GM12891 (cell line): ENCODE measurements around the gene MTA3.
A peak's percentile ranks its signal among the peaks of the same experiment; 100 is the strongest.

Experiments
- DNase-seq: peaks from one replicate; pipeline ENCODE4 v3.0.0; 2011; ENCODE audit warnings: low spot score; ENCODE audit not compliant: insufficient read length
- FAIRE-seq: peaks from 2 replicates; lab custom pipeline; 2011; peaks lifted over from hg19 to GRCh38; lab: Jason Lieb, UNC
- PAX5 ChIP-seq: IDR thresholded peaks from 2 replicates; pipeline ENCODE4 v1.6.1; 2011; ENCODE audit warnings: low read length, moderate library complexity, mild to moderate bottlenecking; ENCODE audit not compliant: insufficient read depth, severe bottlenecking
- POLR2A ChIP-seq: IDR thresholded peaks from 2 replicates; pipeline ENCODE4 v1.6.1; 2011; ENCODE audit warnings: low read depth, low read length, control low read depth
- POLR2AphosphoS5 ChIP-seq: IDR thresholded peaks from 2 replicates; pipeline ENCODE4 v1.6.1; 2011; ENCODE audit warnings: low read depth, low read length, control low read depth
- POU2F2 ChIP-seq: IDR thresholded peaks from 2 replicates; pipeline ENCODE4 v1.6.1; 2011; ENCODE audit warnings: low read depth, mild to moderate bottlenecking, control low read depth, low read length, moderate library complexity
- SPI1 ChIP-seq: IDR thresholded peaks from 2 replicates; pipeline ENCODE4 v1.6.1; 2011; ENCODE audit warnings: low read depth, low read length, control low read depth
- TAF1 ChIP-seq: IDR thresholded peaks from 2 replicates; pipeline ENCODE4 v1.6.1; 2011; ENCODE audit warnings: low read depth, low read length, control low read depth

MTA3 gene

DNA sequence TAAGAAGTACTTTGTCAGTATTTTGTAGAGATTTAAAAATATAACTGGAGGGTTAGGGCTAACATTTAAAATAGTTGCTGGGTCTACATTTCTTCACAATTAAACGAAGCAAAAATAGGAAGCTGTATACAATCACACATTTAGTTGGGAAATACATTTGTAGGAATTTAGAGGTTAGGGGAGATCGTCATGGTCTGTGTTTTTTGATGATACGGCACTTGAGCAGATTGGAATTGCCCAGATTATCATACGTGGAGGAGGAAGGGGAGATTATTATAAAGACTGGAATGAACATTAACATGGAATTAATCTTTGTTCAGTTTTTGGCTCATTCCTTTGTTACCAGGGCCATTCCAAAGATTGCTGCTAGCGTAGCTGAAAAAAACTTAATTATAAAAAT, 84.6 kb downstream of the MTA3 start:
- DNase-seq, result no peak
- FAIRE-seq, result no peak
- TF ChIP-seq POU2F2 (no peak), POLR2AphosphoS5 (no peak), PAX5 (no peak), TAF1 (no peak), SPI1 (no peak), POLR2A (no peak)

DNA sequence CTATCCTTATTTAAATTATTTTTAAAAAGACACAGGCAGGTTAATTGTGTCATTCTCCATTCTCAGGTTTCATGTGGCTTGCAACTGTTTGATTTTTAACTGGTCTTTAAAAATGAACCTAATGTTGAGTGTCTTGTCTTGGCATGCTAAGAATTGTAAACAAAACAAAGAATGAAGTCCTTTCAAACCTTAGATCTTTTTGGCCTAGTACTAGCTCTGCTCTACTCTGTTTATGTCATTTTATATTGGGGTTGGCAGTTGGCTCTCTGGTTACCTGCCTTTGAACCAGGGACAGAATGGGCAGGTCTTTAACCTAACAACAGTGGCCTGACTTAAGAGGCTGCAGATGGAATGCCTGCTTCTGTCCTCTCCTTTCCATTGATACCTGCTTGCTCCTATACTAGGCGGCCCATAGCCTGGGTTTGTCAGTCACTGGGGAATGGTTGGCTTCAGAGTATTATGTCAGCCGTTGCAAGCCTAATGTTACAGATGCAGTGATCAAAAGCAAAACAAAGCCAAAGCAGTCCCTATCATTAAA, 85.5 kb downstream of the MTA3 start:
- no peak for FAIRE-seq
- TF ChIP-seq PAX5 (no peak), SPI1 (no peak), TAF1 (no peak), POLR2AphosphoS5 (no peak), POLR2A (no peak), POU2F2 (no peak)
- DNase-seq, result no peak

- DNase-seq, result no peak
- TF ChIP-seq POU2F2, result no peak
- no peak for TF ChIP-seq PAX5
- TF ChIP-seq SPI1, result no peak
- TF ChIP-seq POLR2AphosphoS5, result no peak
- TF ChIP-seq POLR2A, result no peak
- TF ChIP-seq TAF1, result no peak
- no peak for FAIRE-seq
Measured at GRCh38 chr2:42658306-42658705, 89.9 kb downstream of the MTA3 start.

GRCh38 chr2:42659609-42660008, 91.2 kb downstream of the MTA3 start:
- FAIRE-seq, result no peak
- no peak for DNase-seq
- no peak for TF ChIP-seq SPI1
- no peak for TF ChIP-seq POLR2A
- TF ChIP-seq POU2F2, result peak; percentile 19; the same call in 1 of the 2 replicates

DNA sequence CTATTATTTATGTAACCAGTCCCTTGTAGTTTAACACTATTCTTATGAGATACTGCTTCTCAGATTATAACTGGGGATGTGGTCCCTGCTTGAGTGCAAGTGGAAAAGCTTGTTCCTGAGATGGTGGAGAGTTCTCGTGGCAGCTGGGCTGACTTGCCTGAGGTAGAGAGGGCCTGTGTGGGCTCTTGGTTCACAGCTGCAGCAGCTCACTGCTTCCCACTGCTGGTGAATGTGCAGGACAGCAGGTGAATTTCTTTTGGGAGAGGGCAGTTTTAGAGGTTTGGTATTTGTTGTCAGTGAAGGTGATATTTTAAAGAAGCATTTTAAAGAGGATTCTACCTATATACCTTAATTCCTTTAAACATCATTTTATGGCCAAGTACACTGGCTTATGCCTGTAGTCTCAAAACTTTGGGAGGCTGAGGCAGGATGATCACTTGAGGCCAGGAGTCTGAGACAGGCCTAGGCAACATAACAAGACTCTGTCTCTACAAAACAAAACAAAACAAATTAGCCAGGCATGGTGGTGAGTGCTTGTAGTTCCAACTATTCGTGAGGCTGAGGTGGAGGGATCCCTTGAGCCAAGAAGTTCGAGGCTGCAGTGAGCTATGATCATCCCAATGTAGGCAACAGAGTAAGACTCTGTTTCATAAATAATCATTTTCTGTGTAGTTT, 94.8 kb downstream of the MTA3 start:
- DNase-seq, result peak; percentile 42
- peak; percentile 94 for FAIRE-seq

GRCh38 chr2:42663828-42664227, 95.4 kb downstream of the MTA3 start:
- DNase-seq, result no peak
- TF ChIP-seq POU2F2 (no peak), SPI1 (peak; percentile 50), POLR2AphosphoS5 (no peak)
- FAIRE-seq, result peak; percentile 38

More for the DNA sequence above, 94.8 kb downstream of the MTA3 start:
- no peak for TF ChIP-seq PAX5
- no peak for TF ChIP-seq POLR2AphosphoS5
- no peak for TF ChIP-seq POU2F2
- TF ChIP-seq POLR2A, result no peak
- no peak for TF ChIP-seq SPI1
- no peak for TF ChIP-seq TAF1

- DNase-seq (no peak), FAIRE-seq (no peak)
- TF ChIP-seq TAF1 (no peak), PAX5 (no peak), POLR2AphosphoS5 (no peak), POLR2A (no peak), POU2F2 (no peak), SPI1 (no peak)
Measured at GRCh38 chr2:42673989-42674579, 105.7 kb downstream of the MTA3 start.

DNA sequence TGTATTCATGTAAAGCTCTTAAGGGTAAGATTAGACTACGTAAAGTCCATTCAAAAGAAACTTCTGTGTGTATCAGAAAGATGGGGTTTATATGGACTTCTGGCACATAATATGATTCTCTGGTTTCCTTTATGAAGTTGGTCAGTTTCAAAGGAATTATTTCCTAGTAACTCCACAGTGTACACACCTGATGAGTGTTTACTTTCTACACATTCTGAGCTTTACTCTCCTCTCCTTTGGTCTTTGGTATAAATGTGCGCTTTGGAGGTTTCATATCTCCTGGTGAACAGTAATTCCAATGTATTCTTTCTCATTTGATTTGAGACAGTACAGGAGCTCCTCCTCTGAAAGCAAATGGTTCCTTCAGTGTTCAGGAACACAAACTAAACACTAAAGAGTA, 107.4 kb downstream of the MTA3 start:
- DNase-seq (no peak), FAIRE-seq (no peak)
- no peak for TF ChIP-seq POLR2AphosphoS5
- no peak for TF ChIP-seq POLR2A
- TF ChIP-seq SPI1, result no peak
- TF ChIP-seq TAF1, result no peak
- no peak for TF ChIP-seq POU2F2
- no peak for TF ChIP-seq PAX5

DNA sequence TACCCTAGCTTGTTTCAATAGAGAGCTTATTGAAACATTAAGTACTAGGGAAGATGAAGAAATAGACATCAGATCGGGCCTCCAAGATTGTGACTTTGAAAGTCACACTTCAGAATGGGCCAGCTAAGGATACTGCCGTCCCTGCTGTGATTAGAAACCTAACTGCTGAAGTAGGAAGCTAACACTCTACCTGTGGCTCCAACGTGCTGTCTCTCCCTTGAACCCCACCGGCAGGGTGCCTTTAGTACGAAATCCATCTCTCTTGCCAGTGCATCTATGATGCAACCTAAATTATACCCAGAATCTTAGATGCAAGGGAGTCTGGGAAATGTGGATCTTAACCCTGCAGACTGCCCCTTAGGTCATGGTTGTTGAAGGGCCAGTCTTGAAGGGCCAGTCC, 116.9 kb downstream of the MTA3 start:
- DNase-seq (no peak), FAIRE-seq (no peak)
- no peak for TF ChIP-seq POLR2AphosphoS5
- TF ChIP-seq SPI1, result no peak
- no peak for TF ChIP-seq POLR2A
- no peak for TF ChIP-seq POU2F2
- no peak for TF ChIP-seq PAX5
- TF ChIP-seq TAF1, result no peak
